Epithelial cell of esophagus (primary cell): Measurements from ENCODE around the gene ZNF778.

Experiments
- DNase-seq: peaks from one replicate; pipeline ENCODE4 v3.0.0; 2010; ENCODE audit warnings: low read depth
- H3K4me3 ChIP-seq: 2 replicates; pipeline ENCODE4 v1.5.1; 2011; ENCODE audit warnings: mild to moderate bottlenecking, low read length, control low read depth
- TF ChIP-seq, protein P1 (sequence below): IDR thresholded peaks from 2 replicates; pipeline ENCODE4 v1.5.1; 2011; ENCODE audit warnings: low read depth, mild to moderate bottlenecking, low read length, control low read depth, inconsistent platforms; ENCODE audit not compliant: insufficient read depth; ENCODE audit errors: missing control alignments

The ZNF778 gene

GRCh38 chr16:89285381-89285780 is 67.9 kb downstream of the ZNF778 start:
- no peak for DNase-seq
- TF ChIP-seq, protein P1, sequence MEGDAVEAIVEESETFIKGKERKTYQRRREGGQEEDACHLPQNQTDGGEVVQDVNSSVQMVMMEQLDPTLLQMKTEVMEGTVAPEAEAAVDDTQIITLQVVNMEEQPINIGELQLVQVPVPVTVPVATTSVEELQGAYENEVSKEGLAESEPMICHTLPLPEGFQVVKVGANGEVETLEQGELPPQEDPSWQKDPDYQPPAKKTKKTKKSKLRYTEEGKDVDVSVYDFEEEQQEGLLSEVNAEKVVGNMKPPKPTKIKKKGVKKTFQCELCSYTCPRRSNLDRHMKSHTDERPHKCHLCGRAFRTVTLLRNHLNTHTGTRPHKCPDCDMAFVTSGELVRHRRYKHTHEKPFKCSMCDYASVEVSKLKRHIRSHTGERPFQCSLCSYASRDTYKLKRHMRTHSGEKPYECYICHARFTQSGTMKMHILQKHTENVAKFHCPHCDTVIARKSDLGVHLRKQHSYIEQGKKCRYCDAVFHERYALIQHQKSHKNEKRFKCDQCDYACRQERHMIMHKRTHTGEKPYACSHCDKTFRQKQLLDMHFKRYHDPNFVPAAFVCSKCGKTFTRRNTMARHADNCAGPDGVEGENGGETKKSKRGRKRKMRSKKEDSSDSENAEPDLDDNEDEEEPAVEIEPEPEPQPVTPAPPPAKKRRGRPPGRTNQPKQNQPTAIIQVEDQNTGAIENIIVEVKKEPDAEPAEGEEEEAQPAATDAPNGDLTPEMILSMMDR: no peak
- no peak overlapping the region for H3K4me3 ChIP-seq

GRCh38 chr16:89286096-89286495 is 68.6 kb downstream of the ZNF778 start:
- DNase-seq: no peak
- TF ChIP-seq, protein P1: no peak
- no peak overlapping the region for H3K4me3 ChIP-seq
